SJSA1 (cell line): ENCODE measurements around the gene NUTF2. TPM values are rescaled to one million over a fixed set of nuclear protein-coding genes. Genes with fewer than 3 reads are reported as not detected.

Experiments
- DNase-seq, 2 experiments: peaks; one replicate each; pipeline ENCODE4 v3.0.0-alpha.2; 2015 to 2020; ENCODE audit warnings: low spot score in 2 of 2, low read depth in 1 of 2
- H3K27ac ChIP-seq: fragments of 250-450 bp; sonication (Bioruptor Pico); 2 replicates; pipeline ENCODE4 v1.5.1; 2020; ENCODE audit warnings: mild to moderate bottlenecking, moderate library complexity
- H3K27me3 ChIP-seq: fragments of 250-450 bp; sonication (Bioruptor Pico); replicated peaks from 2 replicates; pipeline ENCODE4 v1.5.1; 2020; ENCODE audit warnings: mild to moderate bottlenecking, moderate library complexity
- H3K36me3 ChIP-seq: fragments of 250-450 bp; sonication (Bioruptor Pico); 2 replicates; pipeline ENCODE4 v1.5.1; 2020; ENCODE audit warnings: mild to moderate bottlenecking
- H3K4me1 ChIP-seq: fragments of 250-450 bp; sonication (Bioruptor Pico); replicated peaks from 2 replicates; pipeline ENCODE4 v1.6.1; 2021; ENCODE audit warnings: mild to moderate bottlenecking
- H3K4me3 ChIP-seq: fragments of 250-450 bp; sonication (Bioruptor Pico); 2 replicates; pipeline ENCODE4 v1.5.1; 2020; ENCODE audit warnings: mild to moderate bottlenecking
- H3K9me3 ChIP-seq: fragments of 250-450 bp; sonication (Bioruptor Pico); replicated peaks from 2 replicates; pipeline ENCODE4 v1.5.1; 2020; ENCODE audit warnings: mild to moderate bottlenecking
- total RNA-seq: library from RNA; depleted of rRNA; stranded (reverse); fragments of >200 nt; shearing (Covaris generic); gene quantifications from 2 replicates; pipeline ENCODE4 v1.2.3, GENCODE V29; 2014; rRNA removed

The NUTF2 gene
- 39.3 and 101 TPM in 2 replicates for total RNA-seq

DNA sequence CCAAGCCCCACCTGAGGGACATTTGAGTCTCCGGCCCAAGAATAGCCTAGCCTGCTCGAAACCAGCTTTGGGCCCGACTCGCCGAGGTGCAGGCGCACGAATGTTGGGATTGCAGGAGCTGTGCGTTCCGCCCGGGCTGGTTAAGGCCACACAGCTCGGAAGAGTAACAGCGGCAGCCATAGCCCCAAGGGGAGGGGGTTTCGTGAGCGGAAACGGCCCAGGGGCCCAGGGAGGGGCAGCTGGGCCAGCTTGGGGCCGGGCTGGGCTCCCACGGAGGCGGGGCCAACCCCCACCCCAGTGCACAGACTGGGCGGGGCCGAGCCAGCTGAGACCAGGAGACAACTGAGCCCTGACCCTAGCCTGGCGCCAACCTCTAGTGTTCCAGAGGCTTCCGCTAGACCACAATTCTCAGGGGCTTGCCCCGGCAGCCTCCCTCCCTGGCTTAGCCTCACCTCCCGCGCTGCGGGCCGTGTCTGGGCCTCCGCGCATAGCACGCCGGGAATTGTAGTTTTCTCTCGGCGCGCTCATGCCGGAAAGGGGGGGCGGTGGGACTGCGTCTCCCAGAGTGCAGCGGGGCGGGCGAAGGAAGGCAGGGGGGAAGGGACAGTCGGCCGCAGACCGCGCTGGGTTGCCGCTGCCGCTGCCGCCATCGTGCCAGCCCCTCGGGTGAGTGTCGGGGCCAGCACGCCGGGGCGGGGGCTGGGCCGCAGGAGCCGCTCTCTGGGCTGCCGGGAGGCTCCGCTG lies at the start of gene NUTF2:
TSS of gene NUTF2 (plus strand) at position 614 of the 744 bp plus-strand sequence. CDS start 18,198 bp downstream, outside the sequence.
- peak within 1 kb of the TSS; percentile 93 for H3K4me3 ChIP-seq
- DNase-seq, result peak; percentile 97 to 99
- peaks cover 42% of the 10 kb centered on the region for H3K4me1 ChIP-seq

DNA sequence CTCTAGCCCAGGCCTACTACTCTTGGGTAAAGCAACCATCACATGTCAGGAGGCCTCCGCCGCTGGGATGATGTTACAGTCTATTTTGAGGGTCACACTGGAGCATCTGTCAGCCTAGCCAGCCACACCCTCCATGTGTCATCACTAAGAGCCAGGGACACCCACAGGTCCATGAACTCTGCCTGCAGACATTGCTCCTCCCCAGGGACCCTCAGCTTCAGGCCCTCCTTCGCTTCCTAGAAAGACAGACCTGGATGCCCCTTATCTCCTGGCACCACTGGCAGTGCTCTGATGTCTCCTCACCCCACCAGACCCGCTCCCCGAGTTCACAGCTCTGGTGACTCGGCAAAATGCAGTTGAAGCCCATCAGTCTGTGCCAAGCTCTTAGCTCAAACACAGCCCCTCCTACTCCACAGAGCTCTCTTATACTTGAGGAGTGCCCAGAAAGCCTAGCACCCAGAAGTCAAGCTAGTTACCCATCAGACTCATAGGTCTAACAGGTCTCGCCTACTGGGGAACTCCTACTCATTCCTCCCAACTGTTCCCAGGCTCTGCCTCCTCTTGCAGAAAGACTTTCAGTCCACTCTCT lies 46.3 kb upstream of the NUTF2 start:
- Histone ChIP-seq H3K27ac (no peak overlapping the region), H3K9me3 (no peaks in the 10 kb centered on the region), H3K4me1 (peaks cover 8% of the 10 kb centered on the region), H3K4me3 (no peak overlapping the region), H3K27me3 (no peaks in the 10 kb centered on the region), H3K36me3 (peaks cover 45% of the 10 kb centered on the region)
- no peak for DNase-seq

More for the DNA sequence above, at the start of gene NUTF2:
- H3K36me3 ChIP-seq, result peaks cover 45% of the 10 kb centered on the region
- 0 out of 2 replicates have a peak, but pooled peaks cover 4% of the 10 kb centered on the region for H3K9me3 ChIP-seq
- H3K27ac ChIP-seq, result peak within 1 kb of the TSS; percentile 76
- no peaks in the 10 kb centered on the region for H3K27me3 ChIP-seq

DNA sequence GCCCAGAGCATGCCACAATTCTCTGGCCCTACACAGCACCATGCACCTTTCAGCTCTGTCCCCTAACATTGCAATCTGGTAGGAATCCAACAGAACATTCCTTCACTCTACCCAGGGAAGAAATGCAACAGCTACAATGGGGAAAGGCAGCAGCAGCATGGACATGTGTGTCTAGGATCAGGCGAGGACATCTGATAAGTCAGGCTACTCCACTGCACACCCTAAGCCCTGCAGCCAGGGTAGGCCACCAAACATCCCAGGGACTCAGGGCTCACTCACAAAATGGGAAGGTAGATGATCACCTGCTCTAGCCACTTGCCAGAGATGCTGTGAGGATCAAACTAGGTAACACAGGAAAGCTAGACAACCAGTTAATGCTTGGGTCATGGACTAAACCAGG lies 45.5 kb upstream of the NUTF2 start:
- no peak overlapping the region for H3K4me3 ChIP-seq
- H3K36me3 ChIP-seq, result peaks cover 48% of the 10 kb centered on the region
- H3K9me3 ChIP-seq, result no peaks in the 10 kb centered on the region
- H3K27ac ChIP-seq, result no peak overlapping the region
- no peak for DNase-seq
- H3K27me3 ChIP-seq, result no peaks in the 10 kb centered on the region
- peaks cover 12% of the 10 kb centered on the region for H3K4me1 ChIP-seq

DNA sequence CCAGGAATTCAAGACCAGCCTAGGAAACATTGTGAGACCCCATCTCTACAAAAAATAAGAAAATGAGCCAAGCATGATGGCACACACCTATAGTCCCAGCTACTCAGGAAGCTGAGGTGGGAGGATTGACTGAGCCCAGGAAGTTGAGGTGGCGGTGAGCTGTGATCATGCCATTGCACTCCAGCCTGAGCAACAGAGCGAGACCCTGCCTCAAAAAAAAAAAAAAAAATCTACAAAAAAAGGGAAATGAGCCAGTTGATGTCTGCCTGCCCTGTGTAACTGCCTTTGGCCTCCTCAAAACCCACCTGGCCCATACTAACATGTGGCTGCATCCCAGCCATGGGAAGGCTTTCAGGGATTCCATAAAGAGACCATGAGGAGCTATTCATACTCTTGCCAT lies 44.9 kb upstream of the NUTF2 start:
- Histone ChIP-seq H3K4me3 (no peak overlapping the region), H3K27ac (no peak overlapping the region), H3K4me1 (peaks cover 12% of the 10 kb centered on the region), H3K9me3 (no peaks in the 10 kb centered on the region), H3K36me3 (peaks cover 49% of the 10 kb centered on the region), H3K27me3 (no peaks in the 10 kb centered on the region)
- DNase-seq, result no peak

DNA sequence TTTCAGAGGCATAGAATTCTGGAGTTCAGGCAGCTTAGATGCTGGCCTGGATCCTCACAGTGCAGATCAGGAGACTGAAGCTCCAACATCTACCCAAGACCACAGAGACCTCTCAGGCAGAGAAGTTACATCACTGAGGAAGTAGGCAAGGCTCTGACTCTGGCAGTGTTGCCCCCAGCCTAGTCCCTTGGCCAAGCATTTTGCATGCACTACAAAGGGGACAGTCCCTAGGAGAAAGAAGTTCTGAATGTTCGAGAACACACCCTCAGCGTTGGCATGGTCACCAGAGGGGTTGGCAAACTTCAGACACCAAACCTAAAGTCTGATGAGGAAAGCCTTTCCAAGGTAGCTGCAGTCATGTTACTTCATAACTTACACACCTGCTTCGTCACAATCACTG lies 42.8 kb upstream of the NUTF2 start:
- Histone ChIP-seq H3K4me3 (no peak overlapping the region), H3K4me1 (peaks cover 17% of the 10 kb centered on the region), H3K27me3 (no peaks in the 10 kb centered on the region), H3K36me3 (peaks cover 49% of the 10 kb centered on the region), H3K9me3 (no peaks in the 10 kb centered on the region), H3K27ac (no peak overlapping the region)
- DNase-seq, result no peak

DNA sequence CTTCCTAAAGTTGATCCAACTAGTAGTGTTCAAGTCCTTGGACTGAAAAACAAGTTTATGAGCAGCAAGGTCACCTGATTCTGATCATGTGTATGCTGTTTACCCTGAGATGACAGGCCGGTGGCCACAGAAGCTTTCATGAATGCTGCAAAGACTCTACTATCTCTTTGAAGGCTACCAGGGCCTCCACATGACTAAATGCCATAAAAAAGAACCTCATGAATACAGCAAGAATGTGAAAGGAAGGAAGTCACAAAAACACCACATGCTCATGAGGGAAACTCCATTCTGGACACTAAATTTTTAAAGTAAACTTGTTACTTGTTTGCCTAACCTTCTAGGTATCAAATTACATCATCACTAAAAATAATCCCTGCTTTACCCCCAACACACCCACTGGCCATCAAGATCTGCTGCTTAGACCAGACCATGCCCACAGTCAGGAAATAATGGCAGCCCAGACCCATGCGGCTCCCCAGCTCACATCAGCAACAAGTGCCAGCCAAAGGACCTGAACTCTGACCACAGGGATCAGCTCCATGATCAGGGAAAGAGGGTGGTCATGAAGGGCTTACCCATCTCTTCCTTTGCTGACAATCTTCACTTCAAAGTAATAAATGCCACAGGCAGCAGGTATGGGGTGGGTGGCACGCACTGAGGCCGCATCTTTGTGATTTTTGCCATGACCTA lies 41.7 kb upstream of the NUTF2 start:
- no peak for DNase-seq
- H3K27me3 ChIP-seq, result no peaks in the 10 kb centered on the region
- H3K27ac ChIP-seq, result no peak overlapping the region
- peaks cover 43% of the 10 kb centered on the region for H3K36me3 ChIP-seq
- H3K4me1 ChIP-seq, result peaks cover 17% of the 10 kb centered on the region
- peak overlapping the region; percentile 71; the same call in 1 of the 2 replicates for H3K4me3 ChIP-seq
- no peaks in the 10 kb centered on the region for H3K9me3 ChIP-seq

DNA sequence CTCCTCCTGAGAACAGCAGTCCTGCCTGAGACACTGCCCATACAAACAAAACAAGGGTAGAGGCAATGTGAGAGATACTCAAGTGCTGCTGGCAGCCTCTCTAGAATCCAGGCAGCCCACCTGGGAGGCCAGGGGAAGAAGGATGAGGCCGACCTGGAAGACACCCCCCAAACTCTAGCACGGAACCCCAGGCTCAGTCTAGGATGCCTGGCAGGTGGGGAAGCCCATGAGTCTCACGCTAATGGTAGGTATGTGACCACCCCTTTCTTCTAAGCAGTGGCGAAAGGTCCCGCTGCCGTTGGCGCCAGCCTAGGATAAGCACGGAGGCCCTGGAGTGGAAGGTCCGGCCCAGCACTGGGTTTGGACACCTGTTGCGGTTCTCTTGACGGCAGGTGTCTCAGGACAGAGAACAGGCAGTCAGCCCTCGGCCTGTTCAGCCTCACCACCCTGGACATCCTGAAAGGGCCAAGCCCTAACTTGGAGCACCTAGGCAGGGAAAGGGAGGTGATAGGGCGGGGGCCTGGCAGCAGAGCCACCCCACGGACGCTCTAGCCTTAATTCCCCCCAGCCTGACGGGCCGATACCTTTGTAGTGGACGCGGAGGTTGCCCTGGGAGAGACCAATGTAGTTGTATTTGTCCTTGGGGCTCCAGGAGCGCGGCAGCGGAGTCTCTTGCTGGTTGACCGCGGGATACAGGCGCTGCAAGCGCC lies 40.9 kb upstream of the NUTF2 start:
- Histone ChIP-seq H3K4me1 (peaks cover 17% of the 10 kb centered on the region), H3K4me3 (peak overlapping the region; percentile 71), H3K36me3 (peaks cover 35% of the 10 kb centered on the region), H3K27me3 (no peaks in the 10 kb centered on the region), H3K27ac (peak overlapping the region; percentile 24), H3K9me3 (no peaks in the 10 kb centered on the region)
- DNase-seq, result no peak

DNA sequence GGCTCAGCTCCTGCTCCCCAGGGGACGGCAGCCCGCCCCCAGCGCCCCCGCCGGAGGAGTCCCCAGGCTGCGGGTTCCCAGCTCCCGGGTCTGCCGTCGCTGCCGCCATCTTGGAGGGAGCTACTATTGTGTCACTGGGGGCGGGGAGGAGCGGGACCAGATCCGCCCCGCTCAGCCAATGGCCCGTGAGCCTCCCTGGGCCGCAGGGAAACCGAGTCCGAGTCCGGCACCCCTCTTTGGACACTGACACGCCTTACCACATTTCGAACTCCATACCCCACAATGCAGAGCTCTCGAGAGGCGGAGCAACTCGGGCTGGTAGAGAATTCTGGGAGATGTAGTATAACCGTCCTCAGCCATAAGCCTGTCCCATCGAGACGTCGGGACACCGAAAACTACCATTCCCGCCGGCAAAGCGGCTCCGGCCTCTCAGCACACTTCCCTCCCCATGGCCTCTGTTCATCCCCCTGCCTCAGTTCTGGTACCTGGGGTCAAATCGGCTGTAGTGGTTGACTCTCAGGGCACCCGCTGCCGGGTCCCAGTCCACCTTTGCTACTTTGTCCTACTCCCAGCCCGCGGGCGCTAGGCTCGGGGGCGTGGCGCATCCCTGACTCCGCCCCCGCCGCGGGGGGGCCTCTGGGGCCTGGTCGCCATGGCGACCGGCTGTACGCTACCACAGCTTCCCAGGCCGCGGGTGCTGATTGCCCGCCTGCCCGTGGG lies 40.1 kb upstream of the NUTF2 start, which contains the start of the genes RANBP10 and TSNAXIP1:
TSS of gene RANBP10 (minus strand) at position 133 of the 720 bp plus-strand sequence. CDS start at position 109, 24 bp downstream.
TSS of gene TSNAXIP1 (plus strand) at position 462 of the 720 bp plus-strand sequence. CDS start 261 bp downstream, outside the sequence.
- Histone ChIP-seq H3K27me3 (no peaks in the 10 kb centered on the region), H3K27ac (peak within 1 kb of the TSS; percentile 24), H3K9me3 (no peaks in the 10 kb centered on the region), H3K4me1 (peaks cover 17% of the 10 kb centered on the region), H3K36me3 (peaks cover 28% of the 10 kb centered on the region), H3K4me3 (peak within 1 kb of the TSS; percentile 71)
- DNase-seq, result peak; percentile 98 to 99

DNA sequence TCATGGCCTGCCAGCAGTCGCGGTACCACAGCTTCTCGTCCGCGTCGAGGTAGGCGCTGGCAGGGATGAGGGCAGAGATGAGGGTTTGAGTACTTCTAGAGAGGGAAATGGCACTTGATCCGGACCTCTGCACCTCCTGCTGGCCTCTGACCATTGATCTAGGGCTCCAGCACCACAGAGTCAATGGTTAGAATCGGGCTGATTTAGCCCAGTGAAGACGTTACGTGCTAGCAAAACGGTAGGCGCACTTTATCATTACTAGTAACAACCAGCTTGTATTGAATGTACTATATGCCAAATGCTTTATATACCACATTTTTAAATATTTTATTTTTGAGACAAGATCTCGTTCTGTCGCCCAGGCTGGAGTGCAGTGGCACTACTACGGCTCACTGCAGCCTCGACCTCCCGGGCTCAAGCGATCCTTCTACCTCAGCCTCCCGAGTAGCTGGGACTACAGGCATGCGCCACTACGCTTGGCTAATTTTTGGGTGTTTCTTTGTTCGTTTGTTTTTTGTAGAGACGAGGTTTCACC lies 39.5 kb upstream of the NUTF2 start:
- Histone ChIP-seq H3K27me3 (no peaks in the 10 kb centered on the region), H3K36me3 (peaks cover 26% of the 10 kb centered on the region), H3K9me3 (no peaks in the 10 kb centered on the region), H3K4me3 (peak overlapping the region; percentile 71), H3K27ac (no peak overlapping the region), H3K4me1 (peaks cover 17% of the 10 kb centered on the region)
- DNase-seq, result no peak

DNA sequence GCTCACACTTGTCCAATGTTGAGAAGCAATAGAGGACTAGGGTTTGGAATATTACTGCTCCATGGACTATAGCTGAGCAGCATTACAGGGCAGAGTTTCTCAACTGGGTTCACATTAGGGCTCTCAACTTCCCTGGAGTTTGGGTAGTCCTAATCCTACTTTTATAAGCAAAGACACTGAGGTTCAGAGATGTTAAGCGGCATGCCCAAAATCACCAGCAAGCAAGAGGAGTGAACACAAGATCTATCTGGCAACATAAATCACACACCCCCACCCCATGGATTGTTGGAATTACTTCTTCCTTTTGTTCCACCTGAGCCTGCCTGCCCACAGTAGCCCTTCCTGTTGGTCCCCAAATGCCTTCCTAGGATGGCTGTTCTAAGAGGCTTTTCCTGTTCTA lies 34.8 kb upstream of the NUTF2 start:
- Histone ChIP-seq H3K9me3 (no peaks in the 10 kb centered on the region), H3K4me1 (0 out of 2 replicates have a peak, but pooled peaks cover 5% of the 10 kb centered on the region), H3K36me3 (no peaks in the 10 kb centered on the region), H3K27me3 (no peaks in the 10 kb centered on the region), H3K27ac (no peak overlapping the region), H3K4me3 (no peak overlapping the region)
- no peak for DNase-seq

DNA sequence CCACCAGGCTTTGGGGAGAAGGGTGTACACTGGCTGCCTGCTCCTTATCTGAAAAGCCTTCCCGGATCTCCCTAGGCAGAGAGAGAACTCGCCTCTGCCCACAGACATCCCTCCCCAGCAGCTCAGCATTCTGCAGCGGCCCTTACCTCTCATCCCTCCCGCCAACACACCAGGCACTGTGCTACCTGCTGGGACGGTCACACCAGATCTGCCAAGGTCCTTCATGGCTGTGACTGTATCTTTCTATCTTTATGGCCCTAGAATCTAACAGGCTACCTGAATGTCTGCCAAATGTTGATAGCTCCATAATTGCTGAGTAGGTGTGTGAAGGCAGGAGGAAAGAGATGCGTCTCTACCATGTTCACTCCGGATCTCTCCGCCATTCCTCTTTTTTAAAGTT lies 32.2 kb upstream of the NUTF2 start:
- Histone ChIP-seq H3K4me1 (no peaks in the 10 kb centered on the region), H3K27me3 (no peaks in the 10 kb centered on the region), H3K36me3 (no peaks in the 10 kb centered on the region), H3K4me3 (no peak overlapping the region), H3K27ac (no peak overlapping the region), H3K9me3 (no peaks in the 10 kb centered on the region)
- DNase-seq, result no peak

DNA sequence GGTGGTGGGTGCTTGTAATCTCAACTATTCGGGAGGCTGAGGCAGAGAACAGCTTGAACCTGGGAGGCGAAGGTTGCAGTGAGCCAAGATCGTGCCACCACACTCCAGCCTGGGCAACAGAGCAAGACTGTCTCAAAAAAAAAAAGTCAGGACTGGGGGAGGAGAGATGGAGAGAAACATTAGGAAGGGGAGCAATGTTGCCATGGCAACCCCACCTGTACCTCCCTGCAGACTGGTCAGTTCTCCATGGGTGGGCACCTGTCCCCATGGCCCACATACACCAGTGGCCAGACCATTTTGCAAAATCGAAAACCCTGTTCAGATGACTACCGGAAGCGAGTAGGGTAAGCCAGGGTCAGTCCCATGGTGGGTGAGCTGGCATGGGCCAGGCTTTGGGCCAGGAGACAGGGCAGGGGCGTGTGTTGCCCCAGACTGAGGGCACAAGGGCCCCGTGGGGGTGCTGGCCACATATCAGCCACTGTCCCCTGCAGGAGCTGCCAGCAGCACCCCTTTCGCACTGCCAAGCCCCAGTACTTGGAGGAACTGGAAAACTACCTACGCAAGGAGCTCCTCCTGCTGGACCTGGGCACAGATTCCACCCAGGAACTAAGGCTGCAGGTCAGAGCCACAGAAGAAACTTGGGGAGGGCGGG lies 26.0 kb upstream of the NUTF2 start:
- H3K9me3 ChIP-seq, result no peaks in the 10 kb centered on the region
- H3K36me3 ChIP-seq, result peaks cover 3% of the 10 kb centered on the region; the same call in 1 of the 2 replicates
- no peak for DNase-seq
- no peaks in the 10 kb centered on the region for H3K4me1 ChIP-seq
- H3K27ac ChIP-seq, result no peak overlapping the region
- no peak overlapping the region for H3K4me3 ChIP-seq
- H3K27me3 ChIP-seq, result no peaks in the 10 kb centered on the region
